B cell (primary cell): ENCODE results near the gene ITPK1. TPM values are rescaled to one million over a fixed set of nuclear protein-coding genes. Genes with fewer than 3 reads are reported as not detected.

Source experiments
- ATAC-seq: fragments of 200-7000 bp; cut with Tn5 transposase; one replicate; pipeline ENCODE4 v1.10.0; 2021; ENCODE audit warnings: low read depth, mild to moderate bottlenecking, moderate number of reproducible peaks, moderate library complexity
- CTCF ChIA-PET: fragments of 350-600 bp; sonication (Branson Sonifier 250); formaldehyde crosslinking; loops from one replicate; lab custom pipeline; 2021; ENCODE audit warnings: antibody characterized with exemption, inconsistent platforms; lab: Charles Lee
- POLR2A ChIA-PET: fragments of 350-600 bp; sonication (Branson Sonifier 250); formaldehyde crosslinking; loops from one replicate; lab custom pipeline; 2021; ENCODE audit warnings: antibody characterized with exemption; lab: Charles Lee
- DNase-seq: peaks from one replicate; pipeline ENCODE4 v3.0.0; 2013
- H2AFZ ChIP-seq: 2 replicates; pipeline ENCODE4 v1.6.1; 2012; ENCODE audit warnings: mild to moderate bottlenecking, low read depth, low read length; ENCODE audit not compliant: insufficient read depth, poor library complexity, severe bottlenecking
- H3K27ac ChIP-seq, 2 donors: 1 replicate in 1 of 2; 2 replicates in 1 of 2; pipeline ENCODE4 v1.5.1; 2012 to 2013; ENCODE audit warnings: low read length in 2 of 2, mild to moderate bottlenecking in 2 of 2, moderate library complexity in 1 of 2
- H3K27me3 ChIP-seq, 4 experiments: fragments of 200-600 bp in 1 of 4; sonication (generic) in 1 of 4; replicated peaks in 1 of 4; 1 replicate in 2 of 4; 2 replicates in 2 of 4; pipeline versions ENCODE4 v1.6.1 to v1.7.0; 2013 to 2016; ENCODE audit warnings: low read length in 3 of 4, mild to moderate bottlenecking in 2 of 4, mixed read lengths in 1 of 4, moderate library complexity in 1 of 4; ENCODE audit not compliant: insufficient read depth in 4 of 4, control insufficient read depth in 3 of 4; ENCODE audit errors: control extremely low read depth in 1 of 4
- H3K36me3 ChIP-seq, 2 experiments: replicated peaks in 1 of 2; 1 replicate in 1 of 2; 2 replicates in 1 of 2; pipeline versions ENCODE4 v1.6.1 to v1.7.1; 2013; ENCODE audit warnings: low read length in 1 of 2; ENCODE audit not compliant: insufficient read depth in 2 of 2, control insufficient read depth in 1 of 2; ENCODE audit errors: control extremely low read depth in 1 of 2, extremely low read depth in 1 of 2
- H3K4me1 ChIP-seq, 2 donors: fragments of 200-600 bp in 1 of 2; sonication (generic) in 1 of 2; 1 replicate in 1 of 2; 2 replicates in 1 of 2; pipeline versions ENCODE4 v1.5.1 to v1.6.1; 2013 to 2017; ENCODE audit warnings: low read length in 2 of 2; ENCODE audit not compliant: control insufficient read depth in 2 of 2, insufficient read depth in 2 of 2
- H3K4me2 ChIP-seq: replicated peaks from 2 replicates; pipeline ENCODE3; 2012; ENCODE audit warnings: mild to moderate bottlenecking, low read depth, low read length; ENCODE audit not compliant: poor library complexity, severe bottlenecking
- H3K4me3 ChIP-seq, 5 experiments: fragments of 200-600 bp in 1 of 5; sonication (generic) in 1 of 5; 1 replicate in 3 of 5; 2 replicates in 2 of 5; pipeline versions ENCODE4 v1.5.1 to v1.7.0; 2011 to 2016; ENCODE audit warnings: low read length in 4 of 5, mild to moderate bottlenecking in 4 of 5, low read depth in 2 of 5, control low read depth in 1 of 5, moderate library complexity in 1 of 5; ENCODE audit not compliant: insufficient read depth in 1 of 5; ENCODE audit errors: control extremely low read depth in 1 of 5, extremely low read depth in 1 of 5
- H3K79me2 ChIP-seq: fragments of 200-600 bp; sonication (generic); one replicate; pipeline ENCODE4 v1.6.0; 2016; ENCODE audit warnings: low read length; ENCODE audit not compliant: control insufficient read depth, insufficient read depth
- H3K9ac ChIP-seq: fragments of 200-600 bp; sonication (generic); 2 replicates; pipeline ENCODE4 v1.6.1; 2017; ENCODE audit warnings: mild to moderate bottlenecking, low read length, moderate library complexity
- H3K9me3 ChIP-seq, 3 donors: one replicate each; pipeline versions ENCODE4 v1.6.1 to v1.7.1; 2013; ENCODE audit warnings: low read length in 2 of 3; ENCODE audit not compliant: control insufficient read depth in 2 of 3, insufficient read depth in 1 of 3; ENCODE audit errors: control extremely low read depth in 1 of 3
- H4K20me1 ChIP-seq: 2 replicates; pipeline ENCODE4 v1.6.0; 2012; ENCODE audit warnings: mild to moderate bottlenecking, low read length; ENCODE audit not compliant: insufficient read depth, control insufficient read depth, poor library complexity, severe bottlenecking
- H3K27ac Mint-ChIP-seq: one replicate; pipeline ENCODE4 v1.8.0; 2021; ENCODE audit warnings: mixed read lengths
- H3K27me3 Mint-ChIP-seq: one replicate; pipeline ENCODE4 v1.8.0; 2021; ENCODE audit warnings: mixed read lengths
- H3K4me1 Mint-ChIP-seq: one replicate; pipeline ENCODE4 v1.8.0; 2021; ENCODE audit warnings: mixed read lengths
- H3K4me3 Mint-ChIP-seq: one replicate; pipeline ENCODE4 v1.8.0; 2021; ENCODE audit warnings: mixed read lengths
- H3K9me3 Mint-ChIP-seq: one replicate; pipeline ENCODE4 v1.8.0; 2022; ENCODE audit warnings: mixed read lengths; ENCODE audit not compliant: insufficient read depth
- EZH2 ChIP-seq: IDR thresholded peaks from 2 replicates; pipeline ENCODE4 v1.6.1; 2012; ENCODE audit warnings: borderline replicate concordance, low read depth, mild to moderate bottlenecking, moderate library complexity, low read length; ENCODE audit not compliant: insufficient read depth, poor library complexity, severe bottlenecking
- WGBS: methylation state at CpG from one replicate; pipeline ENCODE4 v1.1.5; 2013; ENCODE audit warnings: missing lambda C conversion rate; ENCODE audit not compliant: insufficient coverage; 5-methylcytosine and 5-hydroxymethylcytosine counted together
- intact Hi-C: fragments of 100-400 bp; cut with micrococcal nuclease; formaldehyde crosslinking; loops from one replicate; pipeline ENCODE4 v1.10.0; 2022
- polyA plus RNA-seq: library from polyadenylated mRNA; depleted of rRNA; stranded (reverse); fragments of >200 nt; gene quantifications from 2 replicates; pipeline ENCODE4 v1.2.3, GENCODE V29; 2012
- total RNA-seq, 2 donors: library from RNA; stranded (reverse); fragments of 120-200 nt in 1 of 2; gene quantifications; 1 replicate in 1 of 2; 2 replicates in 1 of 2; pipeline versions ENCODE4 v1.2.3 to v1.2.4, GENCODE V29; 2013 to 2022
- TF ChIP-seq, protein P1 (sequence below): fragments of 200-600 bp; IDR thresholded peaks from one replicate; pipeline ENCODE4 v1.8.0; 2022; ENCODE audit warnings: antibody characterized with exemption, mild to moderate bottlenecking

ITPK1 gene
- total and polyA plus RNA-seq, 2 donors (not counting 1 experiment from before 2014, with no cell fraction given) = 46.0 to 46.9 TPM

DNA sequence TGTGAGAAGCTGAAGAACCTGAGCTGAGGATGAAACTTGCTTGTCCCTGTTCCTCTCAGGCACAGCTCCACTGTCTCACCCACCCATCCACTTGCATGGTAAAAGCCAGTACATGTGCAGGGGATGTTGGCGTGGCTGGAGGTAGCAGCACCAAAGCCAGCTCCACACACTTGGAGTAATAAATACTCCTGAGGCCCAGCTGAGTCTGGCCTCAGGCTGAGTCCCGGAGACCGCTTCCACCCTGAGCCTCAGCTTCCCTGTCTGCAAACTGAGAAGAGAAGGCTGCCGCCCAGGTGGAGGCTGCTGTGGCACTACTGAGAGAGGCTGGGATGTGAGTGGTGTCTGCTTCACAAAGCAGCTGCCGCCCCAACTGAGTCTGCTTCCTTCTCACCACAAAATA lies 173.6 kb downstream of the ITPK1 start:
- no peak overlapping the region for H3K27ac ChIP-seq
- intact Hi-C loops = no loop called here
- no peaks in the 10 kb centered on the region for H3K27me3 ChIP-seq
- no peaks in the 10 kb centered on the region for H3K79me2 ChIP-seq
- H4K20me1 ChIP-seq = no peaks in the 10 kb centered on the region
- H3K27ac Mint-ChIP-seq = no peak overlapping the region
- H3K4me2 ChIP-seq = no peak overlapping the region
- no peaks in the 10 kb centered on the region for H3K4me1 Mint-ChIP-seq
- TF ChIP-seq, protein P1, sequence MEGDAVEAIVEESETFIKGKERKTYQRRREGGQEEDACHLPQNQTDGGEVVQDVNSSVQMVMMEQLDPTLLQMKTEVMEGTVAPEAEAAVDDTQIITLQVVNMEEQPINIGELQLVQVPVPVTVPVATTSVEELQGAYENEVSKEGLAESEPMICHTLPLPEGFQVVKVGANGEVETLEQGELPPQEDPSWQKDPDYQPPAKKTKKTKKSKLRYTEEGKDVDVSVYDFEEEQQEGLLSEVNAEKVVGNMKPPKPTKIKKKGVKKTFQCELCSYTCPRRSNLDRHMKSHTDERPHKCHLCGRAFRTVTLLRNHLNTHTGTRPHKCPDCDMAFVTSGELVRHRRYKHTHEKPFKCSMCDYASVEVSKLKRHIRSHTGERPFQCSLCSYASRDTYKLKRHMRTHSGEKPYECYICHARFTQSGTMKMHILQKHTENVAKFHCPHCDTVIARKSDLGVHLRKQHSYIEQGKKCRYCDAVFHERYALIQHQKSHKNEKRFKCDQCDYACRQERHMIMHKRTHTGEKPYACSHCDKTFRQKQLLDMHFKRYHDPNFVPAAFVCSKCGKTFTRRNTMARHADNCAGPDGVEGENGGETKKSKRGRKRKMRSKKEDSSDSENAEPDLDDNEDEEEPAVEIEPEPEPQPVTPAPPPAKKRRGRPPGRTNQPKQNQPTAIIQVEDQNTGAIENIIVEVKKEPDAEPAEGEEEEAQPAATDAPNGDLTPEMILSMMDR = no peak
- ChIA-PET POLR2A (no interaction called here), CTCF (interaction anchor here (1.3 to 1.4 kb wide), 2 partner anchors 10 to 190 kb away, joined by 3 to 5 read pairs; no protein-coding TSS in a partner anchor)
- no peaks in the 10 kb centered on the region for H3K27me3 Mint-ChIP-seq
- H3K4me1 ChIP-seq = no peaks in the 10 kb centered on the region
- WGBS = 92% methylated on average over 2 of the region's 5 CpGs
- H2AFZ ChIP-seq = no peak overlapping the region
- ATAC-seq (no peak), DNase-seq (no peak)
- no peak overlapping the region for H3K9ac ChIP-seq
- H3K4me3 ChIP-seq = no peak overlapping the region
- H3K9me3 ChIP-seq = no peaks in the 10 kb centered on the region
- H3K9me3 Mint-ChIP-seq = no peaks in the 10 kb centered on the region
- H3K4me3 Mint-ChIP-seq = no peak overlapping the region
- H3K36me3 ChIP-seq = peaks cover 0 to 44% of the 10 kb centered on the region in 2 experiments

DNA sequence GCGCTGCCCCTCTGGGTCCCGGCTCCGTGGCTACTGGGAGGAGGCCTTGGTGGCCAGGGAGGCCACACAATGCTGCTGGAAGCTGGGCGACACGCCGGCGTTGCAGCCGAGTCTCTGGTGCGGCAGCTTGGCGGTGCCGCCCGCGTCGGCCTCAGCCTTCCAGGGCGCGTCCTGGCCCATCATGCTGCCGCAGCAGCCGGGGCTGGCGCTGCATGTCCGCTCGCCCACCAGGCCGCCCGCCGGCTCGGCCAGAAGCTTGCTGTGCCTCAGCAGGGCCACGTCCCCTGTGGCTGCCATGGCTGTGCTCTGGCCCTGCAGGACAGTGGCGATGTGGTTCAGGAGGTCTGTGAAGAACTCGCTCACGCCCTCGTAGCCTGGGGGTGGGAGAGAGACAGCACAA lies 174.2 kb downstream of the ITPK1 start:
- no peaks in the 10 kb centered on the region for H3K4me1 ChIP-seq
- ChIA-PET CTCF (interaction anchor here (1.3 to 1.4 kb wide), 2 partner anchors 10 to 191 kb away, joined by 3 to 5 read pairs; no protein-coding TSS in a partner anchor), POLR2A (no interaction called here)
- Mint-ChIP-seq H3K27me3 (no peaks in the 10 kb centered on the region), H3K4me3 (no peak overlapping the region), H3K9me3 (no peaks in the 10 kb centered on the region), H3K27ac (no peak overlapping the region), H3K4me1 (no peaks in the 10 kb centered on the region)
- no peaks in the 10 kb centered on the region for H4K20me1 ChIP-seq
- no peaks in the 10 kb centered on the region for H3K79me2 ChIP-seq
- no peaks in the 10 kb centered on the region for H3K27me3 ChIP-seq
- H3K27ac ChIP-seq = no peak overlapping the region
- peaks cover 0 to 43% of the 10 kb centered on the region in 2 experiments for H3K36me3 ChIP-seq
- TF ChIP-seq EZH2 = no peak
- TF ChIP-seq, protein P1 = no peak
- H3K9me3 ChIP-seq = no peaks in the 10 kb centered on the region
- H3K4me2 ChIP-seq = no peak overlapping the region
- 97% methylated on average over 28 of the region's 30 CpGs for WGBS
- H3K9ac ChIP-seq = no peak overlapping the region
- H3K4me3 ChIP-seq = no peak overlapping the region
- intact Hi-C loops = no loop called here
- no peak for DNase-seq
- no peak overlapping the region for H2AFZ ChIP-seq
- ATAC-seq = no peak
